H9 (cell line): ENCODE results near the gene NFYC. TPM values are rescaled to one million over a fixed set of nuclear protein-coding genes. Genes with fewer than 3 reads are reported as not detected.

ENCODE experiments used
- DNase-seq: peaks from one replicate; pipeline ENCODE4 v3.0.0-alpha.2; 2017
- H2AFZ ChIP-seq: one replicate; pipeline ENCODE4 v1.6.1; 2013; ENCODE audit warnings: mild to moderate bottlenecking, low read length, control low read depth, moderate library complexity
- H2AK5ac ChIP-seq: 2 replicates; pipeline ENCODE4 v1.6.1; 2013; ENCODE audit warnings: low read length, control low read depth, mixed read lengths; ENCODE audit not compliant: insufficient read length
- H2BK120ac ChIP-seq: one replicate; pipeline ENCODE4 v1.6.1; 2013; ENCODE audit warnings: low read depth, mild to moderate bottlenecking, low read length, control low read depth, inconsistent platforms; ENCODE audit not compliant: poor library complexity, severe bottlenecking
- H2BK12ac ChIP-seq: 2 replicates; pipeline ENCODE4 v1.6.1; 2013; ENCODE audit warnings: low read length, control low read depth, mixed read lengths, low read depth; ENCODE audit not compliant: insufficient read length
- H2BK15ac ChIP-seq: 2 replicates; pipeline ENCODE4 v1.6.1; 2013; ENCODE audit warnings: low read depth, low read length, control low read depth
- H2BK20ac ChIP-seq: one replicate; pipeline ENCODE4 v1.6.1; 2013; ENCODE audit warnings: low read depth, mild to moderate bottlenecking, low read length, control low read depth, inconsistent platforms; ENCODE audit not compliant: poor library complexity, severe bottlenecking
- H2BK5ac ChIP-seq: 2 replicates; pipeline ENCODE4 v1.6.1; 2013; ENCODE audit warnings: low read length, control low read depth, mixed read lengths; ENCODE audit not compliant: insufficient read length
- H3K14ac ChIP-seq: 2 replicates; pipeline ENCODE4 v1.6.1; 2013; ENCODE audit warnings: low read length, control low read depth; ENCODE audit not compliant: insufficient read depth
- H3K18ac ChIP-seq: 2 replicates; pipeline ENCODE4 v1.6.1; 2013; ENCODE audit warnings: low read depth, mild to moderate bottlenecking, mixed read lengths, low read length, control low read depth; ENCODE audit not compliant: insufficient read length
- H3K23ac ChIP-seq: 2 replicates; pipeline ENCODE4 v1.6.1; 2013; ENCODE audit warnings: low read length, control low read depth, mixed read lengths, low read depth; ENCODE audit not compliant: insufficient read length
- H3K23me2 ChIP-seq: 2 replicates; pipeline ENCODE4 v1.6.1; 2013; ENCODE audit warnings: low read depth, mild to moderate bottlenecking, mixed read lengths, low read length, control low read depth; ENCODE audit not compliant: insufficient read length, poor library complexity, severe bottlenecking
- H3K27ac ChIP-seq: 2 replicates; pipeline ENCODE4 v1.5.1; 2013; ENCODE audit warnings: low read length, control low read depth, mixed read lengths, low read depth; ENCODE audit not compliant: insufficient read length
- H3K27me3 ChIP-seq: 2 replicates; pipeline ENCODE4 v1.6.1; 2013; ENCODE audit warnings: low read length, control low read depth, inconsistent platforms; ENCODE audit not compliant: insufficient read depth
- H3K4ac ChIP-seq: 2 replicates; pipeline ENCODE4 v1.6.1; 2013; ENCODE audit warnings: low read depth, mild to moderate bottlenecking, control low read depth, inconsistent platforms, low read length, moderate library complexity
- H3K4me1 ChIP-seq: 2 replicates; pipeline ENCODE4 v1.6.1; 2013; ENCODE audit warnings: low read length, control low read depth, inconsistent platforms; ENCODE audit not compliant: insufficient read depth
- H3K4me2 ChIP-seq: 2 replicates; pipeline ENCODE4 v1.6.1; 2013; ENCODE audit warnings: low read length, control low read depth, mixed read lengths; ENCODE audit not compliant: insufficient read length, insufficient read depth
- H3K56ac ChIP-seq: 2 replicates; pipeline ENCODE4 v1.6.1; 2013; ENCODE audit warnings: low read depth, mild to moderate bottlenecking, mixed read lengths, low read length, control low read depth; ENCODE audit not compliant: insufficient read length
- H3K79me1 ChIP-seq: 2 replicates; pipeline ENCODE4 v1.6.1; 2013; ENCODE audit warnings: low read depth, mild to moderate bottlenecking, moderate library complexity, low read length, control low read depth, inconsistent platforms; ENCODE audit not compliant: insufficient read depth, poor library complexity, severe bottlenecking
- H3K79me2 ChIP-seq: 2 replicates; pipeline ENCODE4 v1.6.1; 2013; ENCODE audit warnings: low read length, control low read depth, inconsistent platforms; ENCODE audit not compliant: insufficient read depth
- H3K9ac ChIP-seq: 2 replicates; pipeline ENCODE4 v1.6.1; 2013; ENCODE audit warnings: low read length, control low read depth, mixed read lengths; ENCODE audit not compliant: insufficient read length; ENCODE audit errors: extremely low read depth
- H3K9me3 ChIP-seq: one replicate; pipeline ENCODE4 v1.6.1; 2013; ENCODE audit warnings: low read depth, low read length, inconsistent platforms; ENCODE audit not compliant: control insufficient read depth
- H3T11ph ChIP-seq: one replicate; pipeline ENCODE4 v1.6.1; 2013; ENCODE audit warnings: mild to moderate bottlenecking, low read length, control low read depth, inconsistent platforms
- H4K20me1 ChIP-seq: one replicate; pipeline ENCODE4 v1.6.1; 2013; ENCODE audit not compliant: control insufficient read depth, insufficient read length, insufficient read depth
- H4K5ac ChIP-seq: 2 replicates; pipeline ENCODE4 v1.6.1; 2013; ENCODE audit warnings: low read depth, mild to moderate bottlenecking, mixed read lengths, low read length, control low read depth; ENCODE audit not compliant: insufficient read length
- H4K8ac ChIP-seq: replicated peaks from 2 replicates; pipeline ENCODE4 v1.6.1; 2013; ENCODE audit warnings: low read length, control low read depth, mixed read lengths, low read depth; ENCODE audit not compliant: insufficient read length
- H4K91ac ChIP-seq: 2 replicates; pipeline ENCODE4 v1.6.1; 2013; ENCODE audit warnings: low read depth, mild to moderate bottlenecking, moderate library complexity, mixed read lengths, low read length, control low read depth; ENCODE audit not compliant: insufficient read length
- H3K27ac Mint-ChIP-seq, 3 experiments: 2 replicates in 2 of 3; 3 replicates in 1 of 3; pipeline ENCODE4 v1.8.0; 2020 to 2021; ENCODE audit warnings: mixed read lengths in 3 of 3, mild to moderate bottlenecking in 1 of 3, moderate library complexity in 1 of 3
- H3K27me3 Mint-ChIP-seq: 2 replicates; pipeline ENCODE4 v1.8.0; 2021; ENCODE audit warnings: low read depth, mild to moderate bottlenecking, moderate library complexity, mixed read lengths
- H3K36me3 Mint-ChIP-seq, 3 experiments: 2 replicates in 2 of 3; 3 replicates in 1 of 3; pipeline ENCODE4 v1.8.0; 2020 to 2021; ENCODE audit warnings: low read depth in 3 of 3, mixed read lengths in 3 of 3; ENCODE audit not compliant: insufficient read depth in 1 of 3
- H3K4me1 Mint-ChIP-seq, 2 experiments: 2 replicates each; pipeline ENCODE4 v1.8.0; 2020; ENCODE audit warnings: mixed read lengths in 2 of 2
- H3K4me3 Mint-ChIP-seq, 2 experiments: 2 replicates in 1 of 2; 3 replicates in 1 of 2; pipeline ENCODE4 v1.8.0; 2020 to 2021; ENCODE audit warnings: mild to moderate bottlenecking in 2 of 2, mixed read lengths in 2 of 2, moderate library complexity in 1 of 2
- H3K9me3 Mint-ChIP-seq, 2 experiments: 2 replicates in 1 of 2; 3 replicates in 1 of 2; pipeline ENCODE4 v1.8.0; 2020; ENCODE audit warnings: mild to moderate bottlenecking in 2 of 2, mixed read lengths in 2 of 2, moderate library complexity in 1 of 2
- WGBS: extraction: QIAGEN DNeasy Blood & Tissue Kit; methylation state at CpG from one replicate; pipeline ENCODE4 v1.1.7; 2013; ENCODE audit warnings: missing lambda C conversion rate, low lambda C conversion rate, mixed read lengths; ENCODE audit not compliant: insufficient read length; ENCODE audit errors: extremely low coverage; 5-methylcytosine and 5-hydroxymethylcytosine counted together
- total RNA-seq: library from RNA; stranded (reverse); gene quantifications from 2 replicates; pipeline ENCODE4 v1.2.1, GENCODE V29; 2021
- TF ChIP-seq, protein P1 (sequence below): fragments of 200-600 bp; sonication (generic); conservative IDR thresholded peaks from 3 replicates; pipeline ENCODE4 v1.8.0; 2021; ENCODE audit warnings: antibody characterized with exemption, mild to moderate bottlenecking

Gene NFYC
- total RNA-seq, 1 experiment from 2014 or later, result 54.7 TPM

DNA sequence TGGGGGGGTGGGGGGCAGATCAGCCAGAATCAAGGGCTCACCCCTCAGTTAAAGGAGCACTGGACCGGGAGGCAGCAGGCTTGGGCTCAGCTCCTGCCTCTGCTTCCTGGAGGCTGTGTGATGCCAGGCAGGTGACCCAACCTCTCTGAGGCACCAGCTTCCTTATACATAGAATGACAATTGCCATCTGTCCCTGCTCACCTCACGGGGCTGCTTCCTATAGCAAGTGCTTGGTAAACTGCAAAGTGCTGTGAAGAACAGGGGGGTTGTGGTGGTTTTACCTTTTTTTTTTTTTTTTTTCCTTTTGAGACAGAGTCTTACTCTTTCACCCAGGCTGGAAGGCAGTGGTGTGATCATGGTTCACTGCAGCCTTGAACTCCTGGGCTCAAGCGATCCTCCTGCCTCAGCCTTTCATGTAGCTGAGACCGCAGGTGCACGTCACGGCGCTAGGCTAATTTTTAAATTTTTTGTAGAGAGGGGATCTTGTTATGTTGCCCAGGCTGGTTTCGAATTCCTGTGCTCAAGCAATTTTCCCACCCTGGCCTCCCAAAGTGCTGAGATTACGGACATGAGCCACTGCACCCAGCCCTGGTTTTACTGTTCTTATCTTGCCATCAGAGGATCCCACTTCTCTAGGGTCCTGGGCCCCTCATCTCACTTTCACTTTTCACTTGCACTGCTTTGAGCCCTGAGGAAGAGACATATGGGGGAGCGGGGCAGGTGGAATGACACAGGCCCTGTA, 103.6 kb downstream of the NFYC start:
- Histone ChIP-seq H3K23me2 (no peaks in the 10 kb centered on the region), H3K14ac (no peak overlapping the region), H2BK12ac (no peak overlapping the region), H3K4me2 (no peak overlapping the region), H3K27ac (no peak overlapping the region), H3K9ac (no peak overlapping the region), H2BK20ac (no peak overlapping the region), H3K9me3 (no peaks in the 10 kb centered on the region), H2BK15ac (no peak overlapping the region), H2AFZ (no peak overlapping the region), H2AK5ac (no peak overlapping the region), H2BK120ac (no peak overlapping the region), H2BK5ac (no peak overlapping the region), H4K20me1 (no peaks in the 10 kb centered on the region), H4K91ac (no peak overlapping the region), H3K18ac (no peak overlapping the region), H3K56ac (no peak overlapping the region), H3K4me1 (no peaks in the 10 kb centered on the region), H3K23ac (no peak overlapping the region), H3T11ph (no peak overlapping the region), H3K79me2 (no peaks in the 10 kb centered on the region), H3K27me3 (no peaks in the 10 kb centered on the region), H3K79me1 (no peaks in the 10 kb centered on the region), H3K4ac (no peak overlapping the region), H4K5ac (no peak overlapping the region), H4K8ac (no peak overlapping the region)
- TF ChIP-seq, protein P1, sequence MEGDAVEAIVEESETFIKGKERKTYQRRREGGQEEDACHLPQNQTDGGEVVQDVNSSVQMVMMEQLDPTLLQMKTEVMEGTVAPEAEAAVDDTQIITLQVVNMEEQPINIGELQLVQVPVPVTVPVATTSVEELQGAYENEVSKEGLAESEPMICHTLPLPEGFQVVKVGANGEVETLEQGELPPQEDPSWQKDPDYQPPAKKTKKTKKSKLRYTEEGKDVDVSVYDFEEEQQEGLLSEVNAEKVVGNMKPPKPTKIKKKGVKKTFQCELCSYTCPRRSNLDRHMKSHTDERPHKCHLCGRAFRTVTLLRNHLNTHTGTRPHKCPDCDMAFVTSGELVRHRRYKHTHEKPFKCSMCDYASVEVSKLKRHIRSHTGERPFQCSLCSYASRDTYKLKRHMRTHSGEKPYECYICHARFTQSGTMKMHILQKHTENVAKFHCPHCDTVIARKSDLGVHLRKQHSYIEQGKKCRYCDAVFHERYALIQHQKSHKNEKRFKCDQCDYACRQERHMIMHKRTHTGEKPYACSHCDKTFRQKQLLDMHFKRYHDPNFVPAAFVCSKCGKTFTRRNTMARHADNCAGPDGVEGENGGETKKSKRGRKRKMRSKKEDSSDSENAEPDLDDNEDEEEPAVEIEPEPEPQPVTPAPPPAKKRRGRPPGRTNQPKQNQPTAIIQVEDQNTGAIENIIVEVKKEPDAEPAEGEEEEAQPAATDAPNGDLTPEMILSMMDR, result no peak
- H3K9me3 Mint-ChIP-seq, result no peaks in the 10 kb centered on the region
- no peaks in the 10 kb centered on the region for H3K36me3 Mint-ChIP-seq
- H3K4me1 Mint-ChIP-seq, result peaks cover 14 to 40% of the 10 kb centered on the region in 2 experiments
- peak overlapping the region in 1 of 3 experiments; percentile 50; a peak in 1 of 7 replicates for H3K27ac Mint-ChIP-seq
- no peak overlapping the region for H3K4me3 Mint-ChIP-seq
- peaks cover 10% of the 10 kb centered on the region for H3K27me3 Mint-ChIP-seq
- no CpG with 5 or more reads among the region's 10 CpGs for WGBS
- DNase-seq, result no peak
